HFF-Myc (cell line): ENCODE data around the gene GUSB.
"Not testable (repeated sequence)": the region's sequence is repeated elsewhere in the genome, so short reads cannot be mapped to it uniquely, and the experiment has no call there.

Experiments
- DNase-seq: peaks from one replicate; pipeline ENCODE4 v3.0.0-alpha.2; 2011; ENCODE audit warnings: low read depth; ENCODE audit errors: extremely low read depth
- H3K4me3 ChIP-seq: replicated peaks from 2 replicates; pipeline ENCODE4 v1.5.1; 2011; ENCODE audit warnings: low read depth, mild to moderate bottlenecking, control low read depth, low read length
- TF ChIP-seq, protein P1 (sequence below): IDR thresholded peaks from 2 replicates; pipeline ENCODE4 v1.5.1; 2012; ENCODE audit warnings: mild to moderate bottlenecking, low read depth, low read length, control low read depth; ENCODE audit errors: missing control alignments

GUSB gene

GRCh38 chr7:65981965-65982792 is at the start of gene GUSB:
Gene GUSB, minus strand, starts transcription at chr7:65982213. Its CDS starts 30 bp downstream, at chr7:65982183.
- peak within 1 kb of the TSS; percentile 77 for H3K4me3 ChIP-seq
- DNase-seq = peak; percentile 42
- TF ChIP-seq, protein P1, sequence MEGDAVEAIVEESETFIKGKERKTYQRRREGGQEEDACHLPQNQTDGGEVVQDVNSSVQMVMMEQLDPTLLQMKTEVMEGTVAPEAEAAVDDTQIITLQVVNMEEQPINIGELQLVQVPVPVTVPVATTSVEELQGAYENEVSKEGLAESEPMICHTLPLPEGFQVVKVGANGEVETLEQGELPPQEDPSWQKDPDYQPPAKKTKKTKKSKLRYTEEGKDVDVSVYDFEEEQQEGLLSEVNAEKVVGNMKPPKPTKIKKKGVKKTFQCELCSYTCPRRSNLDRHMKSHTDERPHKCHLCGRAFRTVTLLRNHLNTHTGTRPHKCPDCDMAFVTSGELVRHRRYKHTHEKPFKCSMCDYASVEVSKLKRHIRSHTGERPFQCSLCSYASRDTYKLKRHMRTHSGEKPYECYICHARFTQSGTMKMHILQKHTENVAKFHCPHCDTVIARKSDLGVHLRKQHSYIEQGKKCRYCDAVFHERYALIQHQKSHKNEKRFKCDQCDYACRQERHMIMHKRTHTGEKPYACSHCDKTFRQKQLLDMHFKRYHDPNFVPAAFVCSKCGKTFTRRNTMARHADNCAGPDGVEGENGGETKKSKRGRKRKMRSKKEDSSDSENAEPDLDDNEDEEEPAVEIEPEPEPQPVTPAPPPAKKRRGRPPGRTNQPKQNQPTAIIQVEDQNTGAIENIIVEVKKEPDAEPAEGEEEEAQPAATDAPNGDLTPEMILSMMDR = no peak

DNA sequence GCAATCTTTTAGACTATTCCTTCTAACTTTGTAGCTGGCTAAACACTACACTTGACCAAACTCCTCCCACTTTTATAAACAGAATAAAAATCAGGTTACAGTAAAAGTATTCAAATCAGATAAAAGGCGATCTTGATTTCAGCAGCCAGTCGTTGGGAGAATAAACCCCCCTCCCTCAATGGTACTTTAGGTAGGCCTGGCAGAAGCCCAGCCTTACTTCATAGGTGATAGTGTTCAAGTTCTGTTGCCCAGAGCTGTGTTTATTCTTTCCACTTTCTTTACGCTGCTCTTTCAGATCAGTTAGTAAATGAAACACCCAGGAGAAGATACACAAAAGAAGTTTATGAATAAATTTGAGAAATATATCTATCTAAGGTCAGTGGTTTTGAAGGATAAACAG is 46.3 kb upstream of the GUSB start:
- DNase-seq, H3K4me3 ChIP-seq: not testable (repeated sequence)

DNA sequence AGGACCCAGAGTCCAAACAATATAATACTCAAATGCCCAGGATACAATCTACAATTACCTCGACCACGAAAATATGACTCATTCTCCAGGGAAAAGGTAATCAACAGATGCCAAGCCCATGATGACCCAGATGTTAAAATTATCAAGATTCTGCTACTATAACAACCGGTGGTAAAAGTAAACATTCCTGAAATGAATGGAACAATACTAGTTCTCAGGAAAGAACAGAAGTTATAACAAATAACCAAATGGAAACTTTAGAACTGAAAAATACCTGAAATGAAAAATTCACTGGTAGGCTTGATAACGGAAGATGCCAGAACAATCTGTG is 34.1 kb upstream of the GUSB start:
- H3K4me3 ChIP-seq = no peak overlapping the region
- DNase-seq = peak; percentile 11
- TF ChIP-seq, protein P1 = no peak

DNA sequence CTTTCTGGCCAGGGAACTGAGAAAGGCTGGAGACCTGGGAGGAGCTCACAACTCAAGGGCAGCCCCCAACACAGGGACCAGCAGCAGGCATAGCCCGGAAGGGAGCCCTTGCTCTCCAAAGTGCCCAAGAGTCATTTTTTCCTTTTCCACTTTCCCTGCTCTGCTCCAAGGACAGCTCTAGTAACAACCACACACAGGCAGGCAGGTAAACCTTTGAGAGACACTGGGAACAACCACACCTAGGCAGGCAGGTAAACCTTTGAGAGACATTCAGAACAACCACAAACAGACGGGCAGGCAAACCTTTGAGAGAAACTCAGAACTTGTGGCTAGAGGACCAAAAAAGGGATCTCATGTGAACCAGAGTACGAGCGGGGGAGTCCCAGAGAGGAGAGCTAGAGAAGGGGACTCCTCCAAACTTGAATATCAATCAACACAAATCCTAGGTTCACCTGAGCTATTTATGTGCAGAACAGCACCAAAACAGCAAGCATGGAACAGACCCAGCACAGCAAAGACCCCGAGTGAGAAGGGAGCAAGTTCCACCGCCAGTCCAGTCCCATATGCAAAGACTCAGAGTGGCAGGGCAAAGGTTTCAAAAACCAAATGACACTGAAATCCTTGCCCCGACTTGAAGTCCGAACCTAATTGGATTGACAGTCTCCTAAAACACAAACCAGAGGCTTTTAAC is 33.6 kb upstream of the GUSB start:
- DNase-seq = no peak
- TF ChIP-seq, protein P1 = no peak

GRCh38 chr7:66013938-66014337 is 31.9 kb upstream of the GUSB start:
- DNase-seq = peak; percentile 15
- no peak overlapping the region for H3K4me3 ChIP-seq
- TF ChIP-seq, protein P1 = peak; percentile 55

More for the DNA sequence above, 33.6 kb upstream of the GUSB start:
- H3K4me3 ChIP-seq = no peak overlapping the region

- no peak overlapping the region for H3K4me3 ChIP-seq
- DNase-seq = no peak
- TF ChIP-seq, protein P1 = no peak
Measured at GRCh38 chr7:66007232-66007631, 25.2 kb upstream of the GUSB start.

- not testable (repeated sequence) for H3K4me3 ChIP-seq, DNase-seq
Measured at GRCh38 chr7:66005115-66005671, 23.2 kb upstream of the GUSB start.

DNA sequence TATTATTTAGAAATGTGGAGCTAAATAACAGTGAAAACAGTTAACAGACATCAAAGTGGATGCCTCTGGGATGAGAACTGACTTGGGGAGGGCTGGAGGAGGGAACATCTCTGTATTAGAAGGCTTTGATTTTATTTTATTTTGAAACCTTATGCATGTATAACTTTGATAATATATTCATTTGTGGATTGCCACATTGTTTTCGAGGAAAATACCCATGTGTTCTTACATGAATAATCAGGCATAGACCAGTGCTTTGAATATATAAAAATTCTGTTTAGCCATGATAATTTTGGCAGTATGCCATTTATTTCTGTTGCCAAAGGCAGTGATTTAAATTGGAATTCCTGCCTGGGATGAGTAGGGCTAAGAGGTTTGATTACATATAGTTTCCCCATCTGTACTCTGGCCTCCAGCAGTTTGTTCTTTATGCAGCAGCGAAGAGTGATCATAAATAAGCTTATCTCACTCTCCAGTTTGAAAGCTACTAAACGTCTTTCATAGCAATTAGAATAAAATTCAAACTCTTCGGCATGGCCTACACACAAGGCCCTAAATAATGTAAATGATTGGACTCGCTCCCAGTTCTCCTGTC is 18.9 kb upstream of the GUSB start:
- not testable (repeated sequence) for DNase-seq, H3K4me3 ChIP-seq

- not testable (repeated sequence) for H3K4me3 ChIP-seq, DNase-seq
Measured at GRCh38 chr7:65994984-65995383, 13.0 kb upstream of the GUSB start.
